DMS 273 (cell line): Measurements from ENCODE around the gene ZFYVE19.

Experiments used
- DNase-seq: peaks from one replicate; lab custom pipeline; 2025; ENCODE audit not compliant: unreplicated experiment; lab: John Stamatoyannopoulos, UW

The ZFYVE19 gene

GRCh38 chr15:40807028-40807887, at the start of gene ZFYVE19, which contains the start of gene DNAJC17:
TSS of gene ZFYVE19 (plus strand) at chr15:40807089. CDS start at chr15:40807590, 501 bp downstream.
TSS of gene DNAJC17 (minus strand) at chr15:40807473. CDS start at chr15:40807446, 27 bp downstream.
- DNase-seq: peak; percentile 98

GRCh38 chr15:40759961-40760360, 46.9 kb upstream of the ZFYVE19 start:
- no peak for DNase-seq

- DNase-seq: peak; percentile 70
Observed at GRCh38 chr15:40762919-40763800, 43.7 kb upstream of the ZFYVE19 start.

- DNase-seq: peak; percentile 78
Observed at GRCh38 chr15:40763801-40764628, 42.9 kb upstream of the ZFYVE19 start, which contains the start of gene GCHFR. TSS of gene GCHFR (plus strand) at chr15:40764068. CDS start at chr15:40764181, 113 bp downstream.

GRCh38 chr15:40764629-40765103, 42.2 kb upstream of the ZFYVE19 start:
- peak; percentile 60 for DNase-seq

GRCh38 chr15:40766194-40766815, 40.6 kb upstream of the ZFYVE19 start:
- no peak for DNase-seq

GRCh38 chr15:40766906-40767837, 39.7 kb upstream of the ZFYVE19 start:
- DNase-seq: no peak

- no peak for DNase-seq
Observed at GRCh38 chr15:40767838-40768500, 38.9 kb upstream of the ZFYVE19 start.

- DNase-seq: no peak
Observed at GRCh38 chr15:40768521-40769273, 38.2 kb upstream of the ZFYVE19 start.

GRCh38 chr15:40769274-40770146, 37.4 kb upstream of the ZFYVE19 start, which contains the start of gene C15orf62:
TSS of gene C15orf62 (plus strand) at chr15:40769980. CDS start at chr15:40770496, 516 bp downstream.
- DNase-seq: peak; percentile 71

- peak; percentile 67 for DNase-seq
Observed at GRCh38 chr15:40770147-40770721, 36.7 kb upstream of the ZFYVE19 start.

- DNase-seq: no peak
Observed at GRCh38 chr15:40771242-40771641, 35.6 kb upstream of the ZFYVE19 start.

GRCh38 chr15:40772014-40772413, 34.9 kb upstream of the ZFYVE19 start:
- DNase-seq: peak; percentile 17

- DNase-seq: no peak
Observed at GRCh38 chr15:40773496-40773895, 33.4 kb upstream of the ZFYVE19 start.

- DNase-seq: no peak
Observed at GRCh38 chr15:40773902-40774301, 33.0 kb upstream of the ZFYVE19 start.

GRCh38 chr15:40775007-40775406, 31.9 kb upstream of the ZFYVE19 start:
- DNase-seq: no peak
